HG03025 (cell line): ENCODE measurements around the gene KCNMB2.

Experiments used
- ATAC-seq: cut with Tn5 transposase; IDR thresholded peaks from one replicate; pipeline ENCODE4 v1.9.1; 2021; ENCODE audit warnings: mild to moderate bottlenecking, moderate library complexity; ENCODE audit not compliant: unreplicated experiment, low FRiP score

The KCNMB2 gene

GRCh38 chr3:178567611-178568010 is 31.4 kb downstream of the KCNMB2 start:
- ATAC-seq, result no peak

GRCh38 chr3:178568155-178568731 is 32.0 kb downstream of the KCNMB2 start:
- no peak for ATAC-seq

- ATAC-seq, result no peak
These were observed 32.7 kb downstream of the KCNMB2 start for GRCh38 chr3:178568911-178569310.

- no peak for ATAC-seq
These were observed 33.6 kb downstream of the KCNMB2 start for GRCh38 chr3:178569826-178570225.

- no peak for ATAC-seq
These were observed 47.8 kb downstream of the KCNMB2 start for GRCh38 chr3:178583963-178584575.

- ATAC-seq, result no peak
These were observed 48.6 kb downstream of the KCNMB2 start for GRCh38 chr3:178584722-178585380.

- no peak for ATAC-seq
These were observed 49.2 kb downstream of the KCNMB2 start for GRCh38 chr3:178585454-178585853.

- ATAC-seq, result no peak
These were observed 49.8 kb downstream of the KCNMB2 start for GRCh38 chr3:178586076-178586475.

- ATAC-seq, result no peak
These were observed 52.4 kb downstream of the KCNMB2 start for GRCh38 chr3:178588628-178589027.

- no peak for ATAC-seq
These were observed 57.5 kb downstream of the KCNMB2 start for GRCh38 chr3:178593786-178594185.

- no peak for ATAC-seq
These were observed 61.1 kb downstream of the KCNMB2 start for GRCh38 chr3:178597371-178597770.

- no peak for ATAC-seq
These were observed 66.6 kb downstream of the KCNMB2 start for GRCh38 chr3:178602856-178603255.

- ATAC-seq, result peak; percentile 71
These were observed 67.5 kb downstream of the KCNMB2 start for GRCh38 chr3:178603735-178604134.

- no peak for ATAC-seq
These were observed 82.0 kb downstream of the KCNMB2 start for GRCh38 chr3:178618197-178618596.

- ATAC-seq, result no peak
These were observed 82.7 kb downstream of the KCNMB2 start for GRCh38 chr3:178618896-178619295.

GRCh38 chr3:178623666-178624255 is 87.5 kb downstream of the KCNMB2 start:
- no peak for ATAC-seq

- no peak for ATAC-seq
These were observed 88.0 kb downstream of the KCNMB2 start for GRCh38 chr3:178624276-178624675.

GRCh38 chr3:178625053-178625600 is 88.9 kb downstream of the KCNMB2 start:
- no peak for ATAC-seq

GRCh38 chr3:178628037-178628436 is 91.8 kb downstream of the KCNMB2 start:
- no peak for ATAC-seq

GRCh38 chr3:178629430-178630178 is 93.4 kb downstream of the KCNMB2 start:
- no peak for ATAC-seq

GRCh38 chr3:178631950-178632349 is 95.7 kb downstream of the KCNMB2 start:
- no peak for ATAC-seq
